SH-SY5Y (cell line): ENCODE results near the gene TREML1.

ENCODE experiments used
- GATA2 ChIP-seq: IDR thresholded peaks from 2 replicates; pipeline ENCODE4 v1.6.1; 2011; ENCODE audit warnings: mild to moderate bottlenecking, low read depth, low read length
- GATA3 ChIP-seq: IDR thresholded peaks from 2 replicates; pipeline ENCODE4 v1.6.1; 2011; ENCODE audit warnings: low read depth, mild to moderate bottlenecking, low read length, moderate library complexity

- TF ChIP-seq GATA2 (no peak), GATA3 (no peak)
Observed at GRCh38 chr6:41179163-41179562, 25.0 kb upstream of the TREML1 start.
